T-helper 1 cell treated with Interleukin-12 subunit alpha and Interleukin-12 subunit beta and Interleukin-4 antibody, amounts not matched to agents 30 ng/mL and 1 ng/mL, for 36 hours (primary cell): ENCODE measurements around the gene EYA3. TPM values are rescaled to one million over a fixed set of nuclear protein-coding genes. Genes with fewer than 3 reads are reported as not detected.
"Not testable (repeated sequence)": the region's sequence is repeated elsewhere in the genome, so short reads cannot be mapped to it uniquely, and the experiment has no call there.

Experiments used
- intact Hi-C: fragments of 100-400 bp; cut with micrococcal nuclease; formaldehyde crosslinking; loops from one replicate; pipeline ENCODE4 v1.15.1; 2024
- total RNA-seq: library from RNA; stranded (reverse); gene quantifications from 2 replicates; pipeline ENCODE4 v1.2.3, GENCODE V29; 2022

EYA3 gene
- total RNA-seq, 1 donor from 2014 or later = 36.2 TPM

- intact Hi-C loops = no loop called here
Observed at GRCh38 chr1:28032281-28032680, 56.1 kb downstream of the EYA3 start.

- intact Hi-C loops = no loop called here
Observed at GRCh38 chr1:28031173-28031572, 57.2 kb downstream of the EYA3 start.

DNA sequence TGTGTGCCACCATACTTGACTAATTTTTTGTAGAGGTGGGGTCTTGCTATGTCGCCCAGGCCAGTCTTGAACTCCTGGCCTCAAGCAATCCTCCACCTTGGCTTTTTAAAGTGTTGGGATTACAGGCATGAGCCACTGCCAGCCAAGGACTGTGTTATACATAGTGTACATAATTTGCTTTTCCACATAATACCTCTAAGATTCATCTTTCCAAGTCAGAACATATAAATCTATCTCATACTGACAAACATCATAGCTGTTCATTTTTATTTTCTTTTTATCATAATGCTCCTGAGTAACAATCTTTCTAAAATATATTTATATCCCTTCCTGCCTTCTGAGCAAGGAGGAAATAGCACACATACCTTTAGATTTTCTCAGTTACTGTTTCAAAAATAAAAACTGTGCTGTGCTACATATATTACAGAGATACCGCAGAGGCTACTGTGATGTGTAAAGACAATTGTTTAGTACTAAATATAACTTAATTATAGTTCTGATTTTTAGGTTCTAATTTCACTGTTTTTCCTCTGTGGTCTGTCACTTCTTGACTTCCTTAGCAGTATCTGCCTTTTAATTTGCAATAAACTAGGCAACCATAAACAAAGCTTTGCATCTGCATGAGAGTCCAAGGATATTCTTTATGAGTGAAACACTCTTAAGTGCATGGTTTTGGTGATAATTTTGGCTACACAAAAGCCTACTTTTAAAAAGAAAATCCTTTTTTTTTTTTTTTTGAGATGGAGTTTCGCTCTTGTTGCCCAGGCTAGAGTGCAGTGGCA is 59.3 kb downstream of the EYA3 start:
- intact Hi-C loops = no loop called here

DNA sequence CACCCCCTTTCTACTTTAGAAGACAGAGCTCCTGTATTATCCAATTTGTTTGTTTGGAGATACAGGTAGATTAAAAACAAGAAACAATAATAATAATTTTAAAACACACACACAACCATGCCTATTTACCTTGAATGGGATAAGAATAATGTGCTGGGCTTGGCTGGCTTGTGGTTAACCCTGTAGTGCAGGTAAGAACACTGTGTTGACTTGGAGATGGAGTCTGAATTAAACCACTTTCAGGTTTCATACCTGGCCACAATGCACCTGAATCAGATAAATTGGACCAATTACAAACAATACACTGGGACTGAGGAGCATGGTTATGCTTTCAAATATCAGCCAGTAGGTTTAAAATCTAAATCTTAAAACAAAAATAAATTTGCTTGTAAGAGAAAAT is 60.8 kb downstream of the EYA3 start:
- intact Hi-C loops = no loop called here

GRCh38 chr1:28027238-28027637 is 61.2 kb downstream of the EYA3 start:
- intact Hi-C loops = no loop called here

DNA sequence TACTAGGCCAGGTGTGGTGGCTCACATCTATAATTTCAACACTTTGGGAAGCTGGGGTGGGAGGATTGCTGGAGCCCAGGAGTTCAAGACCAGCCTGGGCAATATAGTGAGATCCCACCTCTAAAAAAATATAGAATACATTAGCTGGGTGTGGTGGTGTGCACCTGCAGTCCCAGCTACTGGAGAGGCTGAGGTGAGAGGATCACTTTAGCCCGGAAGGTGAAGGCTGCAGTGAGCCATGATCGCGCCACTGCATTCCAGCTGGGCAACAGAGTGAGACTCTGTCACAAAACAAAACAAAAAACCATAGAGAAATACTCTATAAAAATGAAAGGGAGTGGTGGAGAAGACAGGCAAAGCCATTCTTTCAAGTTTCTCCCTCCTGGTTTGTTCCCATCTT is 62.1 kb downstream of the EYA3 start:
- intact Hi-C loops = no loop called here

GRCh38 chr1:28021064-28021463 is 67.3 kb downstream of the EYA3 start:
- intact Hi-C loops = no loop called here

DNA sequence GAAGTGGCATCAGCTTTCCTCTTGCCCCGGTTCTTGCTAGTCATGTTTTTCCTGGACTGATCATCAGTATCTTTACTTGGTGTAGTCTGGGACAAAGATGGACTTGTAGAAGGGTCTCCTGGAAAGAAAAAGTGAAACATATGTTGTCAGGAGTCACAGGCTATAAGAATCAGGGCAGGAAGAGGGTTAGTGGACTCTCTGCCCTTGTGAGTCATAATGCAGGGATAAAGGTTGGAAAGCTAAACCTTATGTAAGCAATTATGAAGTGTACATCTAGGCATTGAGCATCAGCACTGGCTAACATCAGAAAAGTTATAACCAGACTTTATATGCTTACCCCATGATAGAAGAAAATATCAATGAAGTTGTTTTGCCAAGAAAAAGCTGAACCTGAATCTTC is 77.4 kb downstream of the EYA3 start:
- intact Hi-C loops = no loop called here

DNA sequence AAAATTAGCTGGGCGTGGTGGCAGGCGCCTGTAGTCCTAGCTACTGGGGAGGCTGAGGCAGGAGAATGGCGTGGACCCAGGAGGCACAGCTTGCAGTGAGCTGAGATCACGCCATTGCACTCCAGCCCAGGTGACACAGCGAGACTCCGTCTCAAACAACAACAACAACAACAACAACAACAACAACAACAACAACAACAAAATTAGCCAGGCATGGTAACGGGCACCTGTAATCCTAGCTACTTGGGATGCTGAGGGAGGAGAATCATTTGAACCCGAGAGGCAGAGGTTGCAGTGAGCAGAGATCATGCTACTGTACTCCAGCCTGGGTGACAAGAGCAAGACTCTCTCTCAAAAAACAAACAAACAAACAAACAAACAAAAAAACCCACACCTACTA is 85.3 kb downstream of the EYA3 start:
- intact Hi-C loops = not testable (repeated sequence)

DNA sequence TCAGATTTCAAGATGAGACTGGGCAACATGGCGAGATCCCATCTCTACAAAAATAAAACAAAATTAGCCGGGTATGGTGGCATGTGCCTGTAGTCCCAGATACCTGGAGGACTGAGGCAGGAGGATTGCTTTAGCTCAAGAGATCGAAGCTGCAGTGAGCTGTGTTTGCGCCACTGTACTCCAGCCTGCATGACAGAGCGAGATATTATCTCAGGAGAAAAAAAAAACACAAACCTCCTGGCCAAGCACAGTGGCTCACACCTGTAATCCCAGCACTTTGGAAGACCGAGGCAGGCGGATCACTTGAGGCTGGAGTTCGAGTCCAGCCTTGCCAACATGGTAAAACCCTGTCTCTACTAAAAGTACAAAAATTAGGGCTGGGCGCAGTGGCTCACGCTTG is 85.8 kb downstream of the EYA3 start:
- intact Hi-C loops = no loop called here

DNA sequence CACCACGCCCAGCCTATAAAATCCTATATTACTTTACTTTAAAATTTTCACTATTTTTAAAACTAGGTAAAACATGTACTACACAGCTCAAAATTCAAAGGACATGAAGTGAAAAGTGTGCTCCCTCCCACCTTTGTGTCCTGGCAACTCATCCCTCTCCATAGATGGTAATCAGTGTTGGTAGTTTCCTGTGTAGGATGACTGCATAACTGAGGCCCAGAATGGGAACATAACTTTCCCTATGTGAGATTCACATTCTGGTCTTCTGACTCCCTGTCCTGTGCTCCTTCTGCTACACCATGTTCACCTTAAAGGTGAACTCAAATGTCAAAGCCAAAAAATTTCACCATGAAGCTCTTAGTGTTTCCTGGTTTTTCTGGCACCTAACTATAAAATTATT is 89.4 kb downstream of the EYA3 start:
- intact Hi-C loops = no loop called here

DNA sequence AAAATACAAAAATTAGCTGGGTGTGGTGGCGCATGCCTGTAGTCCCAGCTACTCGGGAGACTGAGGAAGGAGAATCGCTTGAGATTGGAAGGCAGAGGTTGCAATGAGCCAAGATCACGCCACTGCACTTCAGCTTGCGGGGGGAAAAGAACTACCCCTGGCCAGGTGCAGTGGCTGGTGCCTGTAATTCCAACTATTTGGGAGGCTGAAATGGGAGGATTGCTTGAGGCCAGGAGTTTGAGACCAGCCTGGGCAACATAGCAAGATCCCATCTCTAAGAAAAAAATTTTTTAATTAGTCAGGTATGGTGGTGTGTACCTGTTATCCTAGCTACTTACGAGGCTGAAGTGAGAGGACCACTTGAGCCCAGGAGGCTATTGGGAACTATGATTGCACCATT is 93.9 kb downstream of the EYA3 start:
- intact Hi-C loops = not testable (repeated sequence)

DNA sequence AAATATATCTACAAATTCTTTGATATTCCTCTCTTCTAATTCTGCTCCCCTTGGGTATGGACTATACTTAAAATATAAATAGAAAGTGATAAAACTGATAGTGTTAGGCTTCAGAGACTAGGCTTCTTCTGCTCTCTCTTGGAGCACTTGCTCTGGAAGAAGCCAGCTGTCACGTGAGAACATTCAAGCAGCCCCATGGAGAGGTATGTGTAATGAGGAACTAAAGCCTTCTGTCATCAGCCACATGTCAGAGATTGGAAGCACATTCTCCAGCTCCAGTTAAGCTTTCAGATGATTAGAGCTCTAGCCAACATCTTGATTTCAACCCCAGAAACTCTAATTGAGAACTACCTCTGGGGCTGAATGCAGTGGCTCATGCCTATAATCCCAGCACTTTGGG is 94.3 kb downstream of the EYA3 start:
- intact Hi-C loops = no loop called here

DNA sequence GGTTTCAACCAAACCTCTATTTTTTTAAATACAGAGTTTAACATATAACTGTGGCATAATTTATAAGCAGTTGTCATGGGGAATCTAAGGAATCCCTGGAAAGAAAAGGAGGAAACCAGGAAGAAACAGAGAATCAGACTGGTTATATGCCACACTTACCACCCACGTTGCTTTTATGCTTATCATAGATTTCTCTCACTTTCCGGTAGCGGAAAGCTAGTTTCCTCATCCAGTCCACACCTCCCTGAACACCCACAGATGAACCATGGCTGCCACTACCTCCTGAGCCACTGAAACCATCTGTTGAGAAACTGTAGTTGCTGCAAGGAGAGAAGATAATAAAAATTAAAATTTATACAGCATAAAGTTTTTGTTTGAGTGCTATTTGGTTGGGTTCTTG is 95.2 kb downstream of the EYA3 start:
- intact Hi-C loops = loop anchor here (2.0 kb wide), 1 partner anchor 216 kb away; no protein-coding TSS in a partner anchor

DNA sequence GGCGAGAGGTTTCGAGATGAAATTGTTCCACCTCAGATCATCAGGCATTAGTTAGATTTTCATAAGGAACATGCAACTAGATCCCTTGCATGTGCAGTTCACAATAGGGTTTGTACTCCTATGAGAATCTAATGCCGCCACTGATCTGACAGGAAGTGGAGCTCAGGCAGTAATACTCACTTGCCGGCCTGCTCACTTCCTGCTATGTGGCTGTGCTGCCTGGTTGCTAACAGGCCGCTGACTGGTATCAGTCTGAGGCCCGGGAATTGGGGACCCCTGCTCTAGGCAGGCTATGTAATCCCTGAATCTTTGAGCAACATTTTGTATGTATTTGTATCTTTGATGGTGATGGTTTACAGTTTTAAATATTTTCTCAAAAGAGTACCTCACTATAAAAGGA is 96.1 kb downstream of the EYA3 start:
- intact Hi-C loops = loop anchor here (1.0 to 2.0 kb wide), 2 partner anchors 134 to 217 kb away; no protein-coding TSS in a partner anchor

GRCh38 chr1:27990920-27991537 is 97.4 kb downstream of the EYA3 start:
- intact Hi-C loops = no loop called here

DNA sequence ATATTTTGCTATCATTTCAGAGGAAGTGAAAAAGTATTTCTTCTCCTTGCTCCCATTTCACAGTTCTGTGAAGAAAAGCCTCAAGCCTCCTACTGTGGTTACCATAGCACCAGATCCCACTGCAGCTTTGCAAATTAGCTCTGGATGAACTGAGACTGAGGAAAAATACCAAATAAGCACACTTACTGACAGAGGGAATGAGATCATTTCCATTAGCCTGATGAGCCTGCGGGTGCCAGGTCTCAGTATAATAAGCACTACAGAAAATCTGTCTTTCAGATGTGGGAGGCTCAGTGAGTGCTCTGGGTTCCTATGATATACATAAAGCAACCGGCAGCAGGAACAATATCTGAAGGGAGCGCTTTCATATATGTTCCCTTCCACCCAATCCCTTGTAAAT is 107.3 kb downstream of the EYA3 start:
- intact Hi-C loops = no loop called here

DNA sequence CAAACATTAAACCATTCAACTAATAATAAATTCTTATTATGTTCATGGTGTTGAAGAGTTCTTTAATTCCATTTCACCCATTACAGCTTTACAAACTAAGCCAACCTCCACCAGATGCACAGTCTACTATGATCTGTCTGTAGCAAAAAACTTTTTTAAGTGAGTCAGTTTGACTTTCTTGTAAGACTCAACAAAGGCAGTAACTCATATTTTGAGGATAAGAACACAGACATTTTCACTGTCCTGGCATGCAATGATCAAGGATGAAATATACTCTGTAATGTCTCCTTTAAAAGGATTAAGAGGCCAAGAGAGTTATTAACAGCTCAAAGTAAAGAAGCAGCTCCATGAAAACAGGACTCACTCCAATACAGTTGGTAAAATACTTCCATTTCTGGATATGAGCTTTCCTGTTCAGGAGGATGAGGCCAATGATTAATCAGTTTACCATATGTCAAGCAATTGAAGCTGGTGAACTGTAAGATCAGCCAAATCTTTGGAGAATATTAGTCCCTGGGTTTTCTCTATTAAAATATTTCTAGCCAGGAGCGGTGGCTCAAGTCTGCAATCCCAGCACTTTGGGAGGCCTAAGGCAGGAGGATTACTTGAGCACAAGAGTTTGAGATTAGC is 108.1 kb downstream of the EYA3 start:
- intact Hi-C loops = no loop called here

DNA sequence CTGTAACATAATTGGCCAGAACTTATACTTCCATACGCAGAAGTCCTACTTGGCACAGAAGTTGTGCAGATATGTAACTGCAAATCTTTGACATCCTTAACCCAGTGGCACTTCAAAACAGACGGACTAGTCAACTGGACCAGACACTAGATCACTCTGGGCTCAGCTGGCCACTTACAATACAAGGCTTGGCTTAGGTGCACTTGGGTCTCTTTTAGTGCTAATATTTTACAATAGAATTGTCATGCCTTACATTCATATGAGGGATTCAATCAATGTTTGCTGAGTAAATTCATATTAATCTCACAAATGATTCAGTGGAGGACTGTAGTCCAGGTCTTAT is 108.6 kb downstream of the EYA3 start:
- intact Hi-C loops = loop anchor here (1.0 kb wide), 6 partner anchors 19 to 308 kb away; partner anchors contain the start of gene IFI6

DNA sequence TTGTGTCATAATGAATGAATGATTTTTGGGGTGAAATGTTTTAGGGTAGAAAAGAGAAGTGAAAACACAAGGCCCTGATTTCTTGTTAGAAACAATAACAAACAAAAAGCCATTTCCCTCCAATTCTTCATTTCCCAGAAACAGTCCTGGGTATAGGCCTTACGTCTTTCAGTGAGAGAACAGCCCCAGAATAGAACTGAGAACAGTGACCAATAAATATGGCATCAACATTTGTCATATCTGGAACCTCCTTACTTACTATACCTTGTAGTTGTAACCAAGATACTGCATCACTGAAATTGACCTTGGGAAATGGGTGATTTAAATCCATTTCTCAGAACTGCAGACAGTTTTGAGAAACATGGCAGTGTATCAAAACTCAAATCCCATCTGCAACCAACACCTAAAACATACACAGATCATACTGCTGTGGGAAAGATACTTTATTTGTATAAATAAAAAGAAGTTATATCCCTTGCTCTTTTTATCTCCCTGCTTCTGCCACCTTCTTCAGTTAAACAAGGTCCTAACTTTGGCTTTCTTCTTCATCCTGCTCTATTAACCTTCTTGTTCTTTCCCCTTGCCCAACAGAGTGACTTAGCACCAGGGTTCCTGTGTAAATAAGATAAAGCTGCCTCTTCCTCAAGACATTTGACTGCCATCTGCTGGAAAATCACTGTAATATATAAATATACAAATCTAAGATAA is 109.1 kb downstream of the EYA3 start:
- intact Hi-C loops = loop anchor here (1.0 kb wide), 6 partner anchors 18 to 307 kb away; partner anchors contain the start of gene IFI6

DNA sequence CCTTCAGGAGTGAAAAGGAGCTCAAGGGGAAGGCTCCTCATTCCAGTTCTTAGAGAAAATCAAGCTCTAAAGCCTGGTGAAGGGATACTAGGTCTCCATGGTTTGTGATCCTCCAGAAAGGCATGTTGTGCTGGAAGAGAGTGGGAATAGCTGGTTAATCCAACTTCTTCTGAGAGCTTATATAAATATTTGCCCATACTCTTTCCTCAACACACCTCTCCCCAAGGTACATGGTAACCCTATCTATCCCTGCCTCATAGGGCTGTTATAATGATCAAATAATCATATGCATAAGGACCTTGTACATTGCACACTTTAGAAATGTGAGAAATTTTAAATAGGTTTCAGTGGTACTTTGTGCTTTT is 114.0 kb downstream of the EYA3 start:
- intact Hi-C loops = no loop called here
